SK-N-SH (cell line): ENCODE data around the gene SERTAD2. TPM values are rescaled to one million over a fixed set of nuclear protein-coding genes. Genes with fewer than 3 reads are reported as not detected.

Experiments
- CTCF ChIA-PET: fragments of 300-600, 350-600 bp; formaldehyde crosslinking; extraction: SDS; loops from one replicate; lab custom pipeline; 2021; lab: Yijun Ruan, JAX
- POLR2A ChIA-PET: fragments of 350-600 bp; sonication (Branson Sonifier 250); formaldehyde crosslinking; extraction: SDS; loops from one replicate; lab custom pipeline; 2020; ENCODE audit warnings: antibody characterized with exemption, inconsistent platforms; lab: Yijun Ruan, JAX
- DNase-seq: peaks from one replicate; pipeline ENCODE4 v3.0.0; 2012
- H2AFZ ChIP-seq: fragments of 200-600 bp; sonication (generic); 2 replicates; pipeline ENCODE4 v1.8.1; 2016; ENCODE audit warnings: antibody characterized with exemption, mild to moderate bottlenecking, low read depth
- H3F3A ChIP-seq: fragments of 200-600 bp; sonication (generic); replicated peaks from 2 replicates; pipeline ENCODE3; 2016; ENCODE audit warnings: antibody characterized with exemption, mild to moderate bottlenecking; ENCODE audit not compliant: insufficient read depth
- H3K27ac ChIP-seq, 2 experiments: fragments of 200-500 bp in 1 of 2; fragments of 200-600 bp in 1 of 2; sonication (Bioruptor generic) in 1 of 2; sonication (generic), shearing (Covaris generic) in 1 of 2; 2 replicates each; pipeline versions ENCODE4 v1.5.1 to v1.6.1; 2014 to 2016; ENCODE audit warnings: low read depth in 2 of 2, inconsistent platforms in 1 of 2, low read length in 1 of 2, mild to moderate bottlenecking in 1 of 2, mixed read lengths in 1 of 2
- H3K27me3 ChIP-seq: fragments of 200-600 bp; sonication (generic), shearing (Covaris generic); 2 replicates; pipeline ENCODE4 v1.6.1; 2016; ENCODE audit warnings: mixed run types; ENCODE audit not compliant: insufficient read depth
- H3K36me3 ChIP-seq, 2 experiments: fragments of 200-500 bp in 1 of 2; fragments of 200-600 bp in 1 of 2; sonication (Bioruptor generic) in 1 of 2; sonication (generic) in 1 of 2; replicated peaks in 1 of 2; 2 replicates each; pipeline versions ENCODE3 to v1.5.1; 2014 to 2016; ENCODE audit warnings: low read length in 1 of 2, mild to moderate bottlenecking in 1 of 2; ENCODE audit not compliant: insufficient read depth in 2 of 2, control insufficient read depth in 1 of 2
- H3K4me1 ChIP-seq, 2 experiments: fragments of 200-500 bp in 1 of 2; fragments of 200-600 bp in 1 of 2; sonication (Bioruptor generic) in 1 of 2; sonication (generic), shearing (Covaris generic) in 1 of 2; 2 replicates each; pipeline versions ENCODE4 v1.5.1 to v1.6.1; 2014 to 2016; ENCODE audit warnings: low read depth in 1 of 2, low read length in 1 of 2, mixed run types in 1 of 2; ENCODE audit not compliant: insufficient read depth in 2 of 2, control insufficient read depth in 1 of 2
- H3K4me2 ChIP-seq: fragments of 200-600 bp; sonication (generic), shearing (Covaris generic); 2 replicates; pipeline ENCODE4 v1.6.1; 2017; ENCODE audit warnings: mixed run types
- H3K4me3 ChIP-seq, 2 experiments: fragments of 200-500 bp in 1 of 2; fragments of 200-600 bp in 1 of 2; sonication (Bioruptor generic) in 1 of 2; sonication (generic), shearing (Covaris generic) in 1 of 2; 2 replicates each; pipeline versions ENCODE4 v1.5.1 to v1.8.1; 2014 to 2016; ENCODE audit warnings: low read depth in 2 of 2, inconsistent platforms in 1 of 2, low read length in 1 of 2, mild to moderate bottlenecking in 1 of 2, mixed read lengths in 1 of 2, moderate library complexity in 1 of 2
- H3K79me2 ChIP-seq: fragments of 200-600 bp; sonication (generic); 2 replicates; pipeline ENCODE4 v1.8.1; 2017; ENCODE audit warnings: mild to moderate bottlenecking; ENCODE audit not compliant: insufficient read depth
- H3K9ac ChIP-seq: fragments of 200-600 bp; sonication (generic); 2 replicates; pipeline ENCODE4 v1.6.1; 2017; ENCODE audit warnings: mixed run types
- H3K9me2 ChIP-seq: fragments of 200-600 bp; sonication (generic); 2 replicates; pipeline ENCODE4 v1.6.1; 2017; ENCODE audit warnings: mixed run types
- H3K9me3 ChIP-seq: fragments of 200-600 bp; sonication (generic); 2 replicates; pipeline ENCODE4 v1.6.1; 2017; ENCODE audit warnings: mixed run types, mild to moderate bottlenecking, moderate library complexity
- H4K20me1 ChIP-seq: fragments of 200-600 bp; sonication (generic); 2 replicates; pipeline ENCODE4 v1.6.1; 2017; ENCODE audit warnings: mild to moderate bottlenecking, mixed run types; ENCODE audit not compliant: insufficient read depth
- CHD2 ChIP-seq: fragments of 150-350 bp; IDR thresholded peaks from 2 replicates; pipeline ENCODE4 v1.6.1; 2018; ENCODE audit warnings: low read length; ENCODE audit not compliant: partially characterized antibody
- EZH2phosphoT487 ChIP-seq: fragments of 200-600 bp; sonication (generic); IDR thresholded peaks from 2 replicates; pipeline ENCODE4 v1.6.1; 2017; ENCODE audit warnings: low read depth, mixed run types, mild to moderate bottlenecking, antibody characterized with exemption, moderate library complexity, borderline replicate concordance
- FOXJ3 ChIP-seq: sonication (generic); formaldehyde crosslinking; IDR thresholded peaks from 2 replicates; pipeline ENCODE4 v1.5.1; 2020; ENCODE audit warnings: mild to moderate bottlenecking, missing genetic modification reagents
- FOXM1 ChIP-seq: IDR thresholded peaks from 2 replicates; pipeline ENCODE4 v1.4.0; 2012; ENCODE audit warnings: low read depth, mild to moderate bottlenecking
- GATA2 ChIP-seq: sonication (generic); formaldehyde crosslinking; IDR thresholded peaks from 2 replicates; pipeline ENCODE4 v1.5.0; 2020; ENCODE audit warnings: mild to moderate bottlenecking, missing genetic modification reagents
- JUND ChIP-seq: IDR thresholded peaks from 2 replicates; pipeline ENCODE4 v1.4.0; 2012
- NFIC ChIP-seq: IDR thresholded peaks from 2 replicates; pipeline ENCODE4 v1.4.0; 2012; ENCODE audit warnings: borderline replicate concordance
- RAD21 ChIP-seq: IDR thresholded peaks from 2 replicates; pipeline ENCODE4 v1.6.1; 2012; ENCODE audit warnings: mild to moderate bottlenecking, low read length
- RFX5 ChIP-seq: IDR thresholded peaks from 2 replicates; pipeline ENCODE4 v1.6.1; 2012; ENCODE audit warnings: mild to moderate bottlenecking, improper control_type of control experiment, low read length
- RXRA ChIP-seq: IDR thresholded peaks from 2 replicates; pipeline ENCODE4 v1.4.0; 2012; ENCODE audit warnings: low read depth, mild to moderate bottlenecking, borderline replicate concordance
- SMC3 ChIP-seq: IDR thresholded peaks from 2 replicates; pipeline ENCODE4 v1.6.1; 2012; ENCODE audit warnings: low read depth, low read length, improper control_type of control experiment
- TEAD4 ChIP-seq: IDR thresholded peaks from 2 replicates; pipeline ENCODE4 v1.4.0; 2012; ENCODE audit warnings: mild to moderate bottlenecking, borderline replicate concordance; ENCODE audit not compliant: insufficient read depth
- YY1 ChIP-seq: IDR thresholded peaks from 2 replicates; pipeline ENCODE4 v1.4.0; 2012; ENCODE audit warnings: low read depth, mild to moderate bottlenecking
- WGBS: methylation state at CpG from one replicate; pipeline ENCODE4 v1.1.6; 2017; ENCODE audit warnings: low lambda C conversion rate; 5-methylcytosine and 5-hydroxymethylcytosine counted together
- polyA plus RNA-seq, 3 experiments: library from polyadenylated mRNA; depleted of rRNA; stranded (reverse); fragments of >200 nt; gene quantifications; 2 replicates each; pipeline ENCODE4 v1.2.3, GENCODE V29; 2012
- TF ChIP-seq, protein P1 (sequence below): IDR thresholded peaks from 2 replicates; pipeline ENCODE4; 2012
- TF ChIP-seq, protein P2 (sequence below): IDR thresholded peaks from 2 replicates; pipeline ENCODE4 v1.4.0; 2012; ENCODE audit warnings: low read depth, borderline replicate concordance
- TF ChIP-seq, protein P3 (sequence below): IDR thresholded peaks from 2 replicates; pipeline ENCODE4 v1.4.0; 2012; ENCODE audit warnings: low read depth
- TF ChIP-seq, protein P4 (sequence below): IDR thresholded peaks from 2 replicates; pipeline ENCODE4 v1.4.0; 2012; ENCODE audit warnings: low read depth, borderline replicate concordance

SERTAD2 gene
- polyA plus RNA-seq, 1 of the 3 experiments (the other 2 are of a cell fraction) = 9.1 TPM

DNA sequence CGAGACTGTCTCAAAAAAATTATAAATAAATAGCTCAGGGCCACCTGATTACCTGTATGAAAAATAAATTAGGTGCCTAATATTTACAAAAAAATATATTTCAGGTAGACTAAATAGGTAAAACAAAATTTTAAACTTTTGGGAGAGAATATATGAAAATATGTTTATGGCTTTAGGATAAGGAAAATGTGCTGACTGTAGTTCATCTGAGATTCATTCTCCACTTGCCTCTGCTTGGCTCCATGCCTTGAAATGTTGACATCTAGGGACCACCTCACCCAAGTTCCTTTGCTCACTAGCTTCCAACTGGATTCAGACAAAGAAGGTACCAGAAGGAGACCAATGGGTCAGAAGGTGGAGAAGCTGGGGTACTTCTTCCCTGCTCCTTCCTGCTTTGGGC, 9.7 kb upstream of the SERTAD2 start:
- CTCF ChIA-PET = interaction anchor here (1.1 to 2.5 kb wide), 3 partner anchors 9 to 16 kb away, joined by 4 to 10 read pairs (median 5); partner anchors contain the start of gene SERTAD2
- H3K27me3 ChIP-seq = no peaks in the 10 kb centered on the region
- no peaks in the 10 kb centered on the region for H4K20me1 ChIP-seq
- no peaks in the 10 kb centered on the region for H3F3A ChIP-seq
- H3K36me3 ChIP-seq = no peaks in the 10 kb centered on the region
- H3K4me1 ChIP-seq = peaks cover 0 to 8% of the 10 kb centered on the region in 2 experiments; a peak in 1 of 4 replicates
- TF ChIP-seq NFIC (no peak), SMC3 (no peak), RAD21 (no peak), FOXJ3 (CRISPR knock-in tag) (no peak)
- TF ChIP-seq, protein P1, sequence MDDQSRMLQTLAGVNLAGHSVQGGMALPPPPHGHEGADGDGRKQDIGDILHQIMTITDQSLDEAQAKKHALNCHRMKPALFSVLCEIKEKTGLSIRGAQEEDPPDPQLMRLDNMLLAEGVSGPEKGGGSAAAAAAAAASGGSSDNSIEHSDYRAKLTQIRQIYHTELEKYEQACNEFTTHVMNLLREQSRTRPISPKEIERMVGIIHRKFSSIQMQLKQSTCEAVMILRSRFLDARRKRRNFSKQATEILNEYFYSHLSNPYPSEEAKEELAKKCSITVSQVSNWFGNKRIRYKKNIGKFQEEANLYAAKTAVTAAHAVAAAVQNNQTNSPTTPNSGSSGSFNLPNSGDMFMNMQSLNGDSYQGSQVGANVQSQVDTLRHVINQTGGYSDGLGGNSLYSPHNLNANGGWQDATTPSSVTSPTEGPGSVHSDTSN = no peak
- TF ChIP-seq, protein P2, sequence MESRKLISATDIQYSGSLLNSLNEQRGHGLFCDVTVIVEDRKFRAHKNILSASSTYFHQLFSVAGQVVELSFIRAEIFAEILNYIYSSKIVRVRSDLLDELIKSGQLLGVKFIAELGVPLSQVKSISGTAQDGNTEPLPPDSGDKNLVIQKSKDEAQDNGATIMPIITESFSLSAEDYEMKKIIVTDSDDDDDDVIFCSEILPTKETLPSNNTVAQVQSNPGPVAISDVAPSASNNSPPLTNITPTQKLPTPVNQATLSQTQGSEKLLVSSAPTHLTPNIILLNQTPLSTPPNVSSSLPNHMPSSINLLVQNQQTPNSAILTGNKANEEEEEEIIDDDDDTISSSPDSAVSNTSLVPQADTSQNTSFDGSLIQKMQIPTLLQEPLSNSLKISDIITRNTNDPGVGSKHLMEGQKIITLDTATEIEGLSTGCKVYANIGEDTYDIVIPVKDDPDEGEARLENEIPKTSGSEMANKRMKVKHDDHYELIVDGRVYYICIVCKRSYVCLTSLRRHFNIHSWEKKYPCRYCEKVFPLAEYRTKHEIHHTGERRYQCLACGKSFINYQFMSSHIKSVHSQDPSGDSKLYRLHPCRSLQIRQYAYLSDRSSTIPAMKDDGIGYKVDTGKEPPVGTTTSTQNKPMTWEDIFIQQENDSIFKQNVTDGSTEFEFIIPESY = no peak
- TF ChIP-seq, all 33 proteins: peak for 0
- POLR2A ChIA-PET = interaction anchor here (1.9 kb wide), 1 partner anchor 9 kb away, joined by 7 read pairs; the partner anchor contains the start of gene SERTAD2
- Histone ChIP-seq H3K27ac (no peak overlapping the region), H3K9ac (no peak overlapping the region), H3K9me2 (no peaks in the 10 kb centered on the region), H3K9me3 (no peaks in the 10 kb centered on the region), H3K4me3 (no peak overlapping the region), H3K4me2 (no peak overlapping the region), H2AFZ (no peak overlapping the region), H3K79me2 (no peaks in the 10 kb centered on the region)
- DNase-seq = no peak
- WGBS = 96% methylated on average over 1 of the region's 1 CpG

DNA sequence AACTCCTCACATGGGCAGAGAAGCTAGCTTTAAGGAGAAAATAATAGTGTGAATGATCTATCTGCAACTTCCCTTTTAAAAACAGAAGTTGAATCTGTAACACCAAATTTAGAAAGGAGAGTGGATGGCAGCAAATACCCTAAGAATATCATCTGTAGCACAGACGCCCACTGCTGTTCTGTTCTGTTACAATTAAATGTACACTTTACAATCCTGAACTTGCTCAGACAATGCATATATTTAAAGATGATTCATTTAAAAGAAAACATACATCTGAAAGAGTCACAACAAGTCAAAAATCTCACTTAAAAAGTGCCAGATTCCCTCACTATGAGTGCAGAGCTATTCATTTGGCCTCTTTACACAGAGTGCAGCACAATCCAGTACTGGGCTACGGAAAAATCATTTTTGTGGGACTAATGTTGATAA, 8.0 kb upstream of the SERTAD2 start:
- Histone ChIP-seq H3K27ac (no peak overlapping the region), H4K20me1 (no peaks in the 10 kb centered on the region)
- POLR2A ChIA-PET = no interaction called here

DNA sequence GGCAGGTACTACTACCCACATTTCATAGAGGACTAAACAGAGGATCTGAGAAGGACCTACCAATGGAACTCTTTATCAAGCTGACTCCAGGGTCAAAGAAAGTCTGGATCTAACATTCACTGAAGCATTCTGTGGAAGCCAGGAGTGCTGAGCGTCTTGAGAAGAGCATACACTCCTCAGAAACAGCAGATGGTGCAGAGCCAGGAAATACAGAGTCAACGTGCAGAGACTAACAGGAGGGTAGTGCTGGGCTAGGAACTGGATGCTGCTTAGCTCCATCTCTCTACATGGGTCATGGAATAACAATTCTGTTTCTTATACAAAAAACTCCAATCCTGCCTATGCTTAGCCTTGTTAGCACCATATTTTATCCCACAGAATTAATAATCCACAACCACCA, 5.5 kb upstream of the SERTAD2 start:
- peaks cover 6% of the 10 kb centered on the region; the same call in 1 of the 2 replicates for H3K79me2 ChIP-seq
- no peak overlapping the region for H3K4me2 ChIP-seq
- no peaks in the 10 kb centered on the region for H3K36me3 ChIP-seq
- WGBS = 81% methylated on average over 2 of the region's 2 CpGs
- ChIA-PET POLR2A (no interaction called here), CTCF (interaction anchor here (0.8 to 2.1 kb wide), 2 partner anchors 13 to 259 kb away, joined by 3 to 8 read pairs; no protein-coding TSS in a partner anchor)
- H3K4me3 ChIP-seq = no peak overlapping the region
- peaks cover 8 to 21% of the 10 kb centered on the region in 2 experiments for H3K4me1 ChIP-seq
- H3K9ac ChIP-seq = no peak overlapping the region
- H3K9me2 ChIP-seq = no peaks in the 10 kb centered on the region
- no peaks in the 10 kb centered on the region for H3K9me3 ChIP-seq
- no peaks in the 10 kb centered on the region for H3K27me3 ChIP-seq
- no peak overlapping the region for H3K27ac ChIP-seq
- H4K20me1 ChIP-seq = no peaks in the 10 kb centered on the region
- H3F3A ChIP-seq = peaks cover 16% of the 10 kb centered on the region
- H2AFZ ChIP-seq = no peak overlapping the region
- DNase-seq = no peak
- TF ChIP-seq, protein P3, sequence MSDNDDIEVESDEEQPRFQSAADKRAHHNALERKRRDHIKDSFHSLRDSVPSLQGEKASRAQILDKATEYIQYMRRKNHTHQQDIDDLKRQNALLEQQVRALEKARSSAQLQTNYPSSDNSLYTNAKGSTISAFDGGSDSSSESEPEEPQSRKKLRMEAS = no peak
- no peak for TF ChIP-seq JUND
- TF ChIP-seq CHD2 = no peak
- no peak for TF ChIP-seq RXRA
- TF ChIP-seq TEAD4 = no peak
- TF ChIP-seq, protein P4, sequence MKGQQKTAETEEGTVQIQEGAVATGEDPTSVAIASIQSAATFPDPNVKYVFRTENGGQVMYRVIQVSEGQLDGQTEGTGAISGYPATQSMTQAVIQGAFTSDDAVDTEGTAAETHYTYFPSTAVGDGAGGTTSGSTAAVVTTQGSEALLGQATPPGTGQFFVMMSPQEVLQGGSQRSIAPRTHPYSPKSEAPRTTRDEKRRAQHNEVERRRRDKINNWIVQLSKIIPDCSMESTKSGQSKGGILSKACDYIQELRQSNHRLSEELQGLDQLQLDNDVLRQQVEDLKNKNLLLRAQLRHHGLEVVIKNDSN = no peak
- TF ChIP-seq FOXM1 = no peak
- no peak for TF ChIP-seq GATA2
- TF ChIP-seq YY1 = no peak
- no peak for TF ChIP-seq EZH2phosphoT487

More for the DNA sequence above, 8.0 kb upstream of the SERTAD2 start:
- CTCF ChIA-PET = interaction anchor here (0.7 to 1.4 kb wide), 3 partner anchors 13 to 75 kb away, joined by 3 read pairs; no protein-coding TSS in a partner anchor
- Histone ChIP-seq H3K36me3 (no peaks in the 10 kb centered on the region), H3K4me3 (no peak overlapping the region), H3K4me2 (peak overlapping the region; percentile 1; the same call in 1 of the 2 replicates), H3K4me1 (peaks cover 0 to 8% of the 10 kb centered on the region in 2 experiments; a peak in 1 of 4 replicates), H3K9me3 (no peaks in the 10 kb centered on the region), H3K27me3 (no peaks in the 10 kb centered on the region), H3F3A (peaks cover 4% of the 10 kb centered on the region), H3K9ac (no peak overlapping the region), H3K79me2 (no peaks in the 10 kb centered on the region), H3K9me2 (no peaks in the 10 kb centered on the region), H2AFZ (peak overlapping the region; percentile 10; the same call in 1 of the 2 replicates)
- TF ChIP-seq RFX5 (no peak), RXRA (no peak)
- 86% methylated on average over 2 of the region's 2 CpGs for WGBS
- DNase-seq = no peak
